ENCODE results near the gene FAM234B. TPM values are rescaled to one million over a fixed set of nuclear protein-coding genes. Genes with fewer than 3 reads are reported as not detected.

The FAM234B gene
- polyA plus RNA-seq, 1 donor from 2014 or later: 20.5 TPM

- Histone ChIP-seq H3K9ac (ENCODE audit: low read length) (peak overlapping the region; percentile 65), H3K4me2 (ENCODE audit: low read length) (no peak overlapping the region), H3K36me3 (ENCODE audit: insufficient read depth, low read length) (no peaks in the 10 kb centered on the region), H3K79me2 (replicated peaks; ENCODE audit: insufficient read depth, low read length) (no peaks in the 10 kb centered on the region), H3K9me3 (ENCODE audit: low read length) (no peaks in the 10 kb centered on the region), H3K27me3 (ENCODE audit: insufficient read depth, low read depth, low read length) (no peaks in the 10 kb centered on the region), H3K4me3 (ENCODE audit: low read length) (peak overlapping the region; percentile 84), H3K9me2 (ENCODE audit: insufficient read depth, low read length) (no peaks in the 10 kb centered on the region), H2AFZ (ENCODE audit: low read depth, low read length) (no peak overlapping the region), H3F3A (ENCODE audit: insufficient read depth, low read length, poor library complexity, severe bottlenecking) (no peaks in the 10 kb centered on the region), H4K20me1 (ENCODE audit: insufficient read depth) (no peaks in the 10 kb centered on the region), H3K27ac (ENCODE audit: low read length) (no peak overlapping the region)
- TF ChIP-seq EZH2 (IDR thresholded peaks at IDR 0.05; ENCODE audit: borderline replicate concordance, insufficient read depth, low read length, poor library complexity, severe bottlenecking): no peak
- no peak for TF ChIP-seq POLR2AphosphoS5 (IDR thresholded peaks at IDR 0.05)
- no peak for TF ChIP-seq REST (IDR thresholded peaks at IDR 0.05; ENCODE audit: borderline replicate concordance)
- no peak for TF ChIP-seq EP300 (conservative IDR thresholded peaks at IDR 0.05; ENCODE audit: poor library complexity, severe bottlenecking)
- TF ChIP-seq TAF1 (IDR thresholded peaks at IDR 0.05; ENCODE audit: low read depth): no peak
- TF ChIP-seq MXI1 (conservative IDR thresholded peaks at IDR 0.05; ENCODE audit: poor library complexity, severe bottlenecking): no peak
- no peak for TF ChIP-seq RAD21 (conservative IDR thresholded peaks at IDR 0.05)
- no peak for TF ChIP-seq SMC3 (conservative IDR thresholded peaks at IDR 0.05; ENCODE audit: poor library complexity)
- TF ChIP-seq CTCF (IDR thresholded peaks at IDR 0.05; ENCODE audit: poor library complexity, severe bottlenecking): no peak
Observed at GRCh38 chr12:13001775-13002040, 42.5 kb upstream of the FAM234B start.

- no peaks in the 10 kb centered on the region for H3K36me3 ChIP-seq (ENCODE audit: insufficient read depth, low read length)
- H4K20me1 ChIP-seq (ENCODE audit: insufficient read depth): no peaks in the 10 kb centered on the region
- no peak overlapping the region for H2AFZ ChIP-seq (ENCODE audit: low read depth, low read length)
- no peaks in the 10 kb centered on the region for H3K27me3 ChIP-seq (ENCODE audit: insufficient read depth, low read depth, low read length)
- no peak overlapping the region for H3K27ac ChIP-seq (ENCODE audit: low read length)
- no peaks in the 10 kb centered on the region for H3K79me2 ChIP-seq (replicated peaks; ENCODE audit: insufficient read depth, low read length)
- no peaks in the 10 kb centered on the region for H3F3A ChIP-seq (ENCODE audit: insufficient read depth, low read length, poor library complexity, severe bottlenecking)
- TF ChIP-seq EP300 (conservative IDR thresholded peaks at IDR 0.05; ENCODE audit: poor library complexity, severe bottlenecking) (no peak), SMC3 (conservative IDR thresholded peaks at IDR 0.05; ENCODE audit: poor library complexity) (no peak), CTCF (IDR thresholded peaks at IDR 0.05; ENCODE audit: poor library complexity, severe bottlenecking) (no peak), EZH2 (IDR thresholded peaks at IDR 0.05; ENCODE audit: borderline replicate concordance, insufficient read depth, low read length, poor library complexity, severe bottlenecking) (no peak), RAD21 (conservative IDR thresholded peaks at IDR 0.05) (no peak), REST (IDR thresholded peaks at IDR 0.05; ENCODE audit: borderline replicate concordance) (no peak), TAF1 (IDR thresholded peaks at IDR 0.05; ENCODE audit: low read depth) (no peak), MXI1 (conservative IDR thresholded peaks at IDR 0.05; ENCODE audit: poor library complexity, severe bottlenecking) (no peak), POLR2AphosphoS5 (IDR thresholded peaks at IDR 0.05) (no peak)
- no peaks in the 10 kb centered on the region for H3K9me3 ChIP-seq (ENCODE audit: low read length)
- no peak overlapping the region for H3K9ac ChIP-seq (ENCODE audit: low read length)
- H3K4me2 ChIP-seq (ENCODE audit: low read length): no peak overlapping the region
- H3K9me2 ChIP-seq (ENCODE audit: insufficient read depth, low read length): no peaks in the 10 kb centered on the region
- H3K4me3 ChIP-seq (ENCODE audit: low read length): no peak overlapping the region
Observed at GRCh38 chr12:13002301-13003097, 41.7 kb upstream of the FAM234B start.
